Vagina (tissue), 2 donors: ENCODE results near the gene CLIC1. TPM values are rescaled to one million over a fixed set of nuclear protein-coding genes. Genes with fewer than 3 reads are reported as not detected.
A peak's percentile ranks its signal among the peaks of the same experiment; 100 is the strongest.

Source experiments
- DNase-seq, 2 donors: peaks; one replicate each; pipeline ENCODE4 v3.0.0-alpha.2; 2017; ENCODE audit errors: extremely low spot score in 2 of 2
- H3K27ac ChIP-seq: fragments of 200-600 bp; sonication (generic); one replicate; pipeline ENCODE4 v1.5.1; 2019
- H3K27me3 ChIP-seq: fragments of 200-600 bp; sonication (generic); one replicate; pipeline ENCODE4 v1.5.1; 2019
- H3K36me3 ChIP-seq, 2 donors: fragments of 200-600 bp; sonication (generic); one replicate each; pipeline ENCODE4 v1.5.1; 2017 to 2019
- H3K4me1 ChIP-seq: fragments of 200-600 bp; sonication (generic); one replicate; pipeline ENCODE4 v1.5.1; 2019
- H3K4me3 ChIP-seq, 2 donors: fragments of 200-600 bp; sonication (generic); 1 replicate in 1 of 2; 2 replicates in 1 of 2; pipeline ENCODE4 v1.5.1; 2016 to 2019
- H3K9me3 ChIP-seq: fragments of 200-600 bp; sonication (generic); one replicate; pipeline ENCODE4 v1.5.1; 2019
- POLR2A ChIP-seq, 2 donors: fragments of 450-650 bp; IDR thresholded peaks; one replicate each; pipeline ENCODE4 v1.6.1; 2017; ENCODE audit warnings: antibody characterized with exemption in 2 of 2, mild to moderate bottlenecking in 2 of 2, moderate library complexity in 2 of 2
- POLR2AphosphoS5 ChIP-seq, 2 donors: sonication (generic); formaldehyde crosslinking; IDR thresholded peaks; one replicate each; pipeline ENCODE4 v1.9.0; 2017; ENCODE audit warnings: antibody characterized with exemption in 2 of 2, mild to moderate bottlenecking in 2 of 2, low read depth in 1 of 2; ENCODE audit not compliant: insufficient read depth in 1 of 2
- intact Hi-C: fragments of 100-400 bp; cut with DNase I; formaldehyde crosslinking; loops from one replicate; pipeline ENCODE4 v1.15.1; 2023
- total RNA-seq: library from RNA; depleted of rRNA; stranded (reverse); fragments of >200 nt; gene quantifications from one replicate; pipeline ENCODE4 v1.2.3, GENCODE V29; 2016
- TF ChIP-seq, protein P1 (sequence below), 3 experiments: fragments of 450-650 bp in 2 of 3; fragments of 200-600 bp in 1 of 3; sonication (generic) in 1 of 3; IDR thresholded peaks; one replicate each; pipeline ENCODE4 v1.5.1; 2017 to 2019; ENCODE audit warnings: antibody characterized with exemption in 3 of 3, mild to moderate bottlenecking in 2 of 3, moderate library complexity in 2 of 3

Gene CLIC1
- total RNA-seq, 1 donor from 2014 or later, result 250 TPM

DNA sequence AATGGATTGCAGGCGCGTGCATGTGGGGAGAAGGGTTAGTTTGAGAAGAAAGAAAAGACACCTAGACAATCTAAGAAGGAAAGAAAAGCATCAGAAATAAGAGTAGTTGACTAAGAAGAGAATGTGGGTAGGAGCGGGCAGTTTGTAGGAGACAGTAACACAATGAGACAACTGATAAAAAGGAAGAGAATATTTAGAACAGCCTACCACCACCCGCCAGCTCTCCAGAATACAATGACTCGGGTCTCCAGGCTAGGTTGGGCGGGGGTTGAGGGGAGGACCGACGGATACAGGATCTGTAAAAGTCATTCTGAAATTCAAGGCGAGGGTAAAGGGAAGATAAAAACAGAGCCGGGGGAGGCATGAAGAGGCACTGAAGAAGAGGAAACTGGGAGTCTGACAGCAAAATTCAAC is 33.9 kb downstream of the CLIC1 start:
- peak overlapping the region; percentile 71 to 80 for H3K4me3 ChIP-seq
- TF ChIP-seq POLR2AphosphoS5 (IDR thresholded peaks at IDR 0.05; ENCODE audit: insufficient read depth in 1 of 2, low read depth in 1 of 2), result no peak
- TF ChIP-seq, protein P1, sequence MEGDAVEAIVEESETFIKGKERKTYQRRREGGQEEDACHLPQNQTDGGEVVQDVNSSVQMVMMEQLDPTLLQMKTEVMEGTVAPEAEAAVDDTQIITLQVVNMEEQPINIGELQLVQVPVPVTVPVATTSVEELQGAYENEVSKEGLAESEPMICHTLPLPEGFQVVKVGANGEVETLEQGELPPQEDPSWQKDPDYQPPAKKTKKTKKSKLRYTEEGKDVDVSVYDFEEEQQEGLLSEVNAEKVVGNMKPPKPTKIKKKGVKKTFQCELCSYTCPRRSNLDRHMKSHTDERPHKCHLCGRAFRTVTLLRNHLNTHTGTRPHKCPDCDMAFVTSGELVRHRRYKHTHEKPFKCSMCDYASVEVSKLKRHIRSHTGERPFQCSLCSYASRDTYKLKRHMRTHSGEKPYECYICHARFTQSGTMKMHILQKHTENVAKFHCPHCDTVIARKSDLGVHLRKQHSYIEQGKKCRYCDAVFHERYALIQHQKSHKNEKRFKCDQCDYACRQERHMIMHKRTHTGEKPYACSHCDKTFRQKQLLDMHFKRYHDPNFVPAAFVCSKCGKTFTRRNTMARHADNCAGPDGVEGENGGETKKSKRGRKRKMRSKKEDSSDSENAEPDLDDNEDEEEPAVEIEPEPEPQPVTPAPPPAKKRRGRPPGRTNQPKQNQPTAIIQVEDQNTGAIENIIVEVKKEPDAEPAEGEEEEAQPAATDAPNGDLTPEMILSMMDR (IDR thresholded peaks at IDR 0.05), result no peak
- no peak for TF ChIP-seq POLR2A (IDR thresholded peaks at IDR 0.05)
- peak overlapping the region; percentile 98 for H3K27ac ChIP-seq
- H3K27me3 ChIP-seq, result no peaks in the 10 kb centered on the region
- H3K4me1 ChIP-seq, result peaks cover 28% of the 10 kb centered on the region
- H3K9me3 ChIP-seq, result no peaks in the 10 kb centered on the region
- intact Hi-C loops, result no loop called here
- H3K36me3 ChIP-seq, result peaks cover 0 to 15% of the 10 kb centered on the region in 2 donors
- no peak for DNase-seq

DNA sequence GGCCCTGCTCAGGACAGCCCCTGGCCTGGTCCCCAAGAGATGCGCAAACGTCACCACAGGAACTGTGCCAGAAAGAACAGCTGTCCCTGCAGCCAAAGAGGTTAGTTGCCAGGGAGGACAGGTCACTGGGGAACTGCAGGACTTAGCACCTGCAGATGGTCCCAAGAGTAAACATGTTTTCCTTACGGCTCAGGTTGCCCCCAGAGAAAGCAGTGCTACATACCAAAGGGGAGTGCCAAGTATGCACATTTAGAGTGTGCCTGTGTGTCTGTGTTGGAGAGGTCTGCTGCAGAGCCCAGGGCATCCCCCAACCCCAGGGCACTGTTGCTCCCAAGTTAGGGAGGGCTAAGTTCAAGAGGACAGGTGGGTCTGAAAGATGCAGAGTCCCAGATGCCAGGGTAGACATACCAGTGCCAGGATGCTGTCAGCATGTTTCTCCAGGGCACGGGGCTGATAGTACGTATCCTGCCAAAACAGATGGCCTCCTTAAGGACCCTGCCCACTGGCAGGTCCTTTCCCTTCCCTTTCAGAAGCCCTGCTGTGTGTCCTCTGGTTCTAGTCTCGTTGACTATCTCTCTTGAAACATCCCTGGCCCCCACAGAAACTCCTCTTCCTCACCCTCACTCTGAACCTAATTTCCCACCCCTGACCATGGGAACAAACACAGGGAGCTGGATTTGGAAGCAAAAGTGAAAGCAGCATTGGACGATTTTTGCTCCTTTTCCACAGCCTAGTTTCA is 34.5 kb downstream of the CLIC1 start:
- TF ChIP-seq POLR2AphosphoS5 (IDR thresholded peaks at IDR 0.05; ENCODE audit: insufficient read depth in 1 of 2, low read depth in 1 of 2) (no peak), POLR2A (IDR thresholded peaks at IDR 0.05) (no peak)
- TF ChIP-seq, protein P1 (IDR thresholded peaks at IDR 0.05), result no peak
- Histone ChIP-seq H3K4me1 (peaks cover 28% of the 10 kb centered on the region), H3K27me3 (no peaks in the 10 kb centered on the region), H3K36me3 (peaks cover 0 to 19% of the 10 kb centered on the region in 2 donors), H3K27ac (peak overlapping the region; percentile 98), H3K9me3 (no peaks in the 10 kb centered on the region), H3K4me3 (peak overlapping the region; percentile 71 to 80)
- intact Hi-C loops, result loop anchor here (2.0 kb wide), 1 partner anchor 33 kb away; the partner anchor contains the start of gene LY6G5B
- no peak for DNase-seq

DNA sequence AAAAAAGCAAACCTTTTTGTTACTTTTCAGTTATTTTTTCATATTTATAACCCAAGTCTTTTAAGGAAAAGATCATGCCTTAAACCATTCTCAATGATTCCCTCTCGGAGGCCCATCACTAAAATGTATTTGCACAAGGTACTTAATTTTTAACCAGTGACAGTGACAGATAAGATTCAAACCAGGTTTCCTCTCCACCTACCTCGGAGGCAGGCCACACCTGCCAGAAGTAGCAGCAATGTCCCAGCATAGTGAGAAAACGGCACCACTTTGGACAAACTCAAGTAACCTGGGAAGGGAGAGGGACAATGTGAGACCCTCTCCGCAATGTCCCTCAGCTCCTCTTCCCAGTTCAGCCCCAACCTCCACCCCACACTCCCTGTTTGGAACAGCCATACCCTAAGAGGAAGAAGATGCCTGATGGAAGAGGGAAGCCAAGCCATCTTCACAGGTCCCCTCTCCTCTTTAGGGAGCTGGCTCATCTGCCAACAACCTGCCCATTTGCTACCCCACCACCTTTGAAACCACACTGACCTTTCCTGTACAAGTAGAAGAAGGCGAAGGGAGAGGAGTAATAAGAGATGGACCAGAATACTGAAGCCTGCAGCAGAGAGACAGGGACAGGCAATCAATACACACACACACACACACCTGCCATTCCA is 35.5 kb downstream of the CLIC1 start:
- peaks cover 28% of the 10 kb centered on the region for H3K4me1 ChIP-seq
- H3K36me3 ChIP-seq, result peaks cover 0 to 28% of the 10 kb centered on the region in 2 donors
- no peaks in the 10 kb centered on the region for H3K27me3 ChIP-seq
- DNase-seq, result no peak
- intact Hi-C loops, result loop anchor here (2.0 kb wide), 1 partner anchor 32 kb away; the partner anchor contains the start of gene LY6G5B
- no peak for TF ChIP-seq POLR2A (IDR thresholded peaks at IDR 0.05)
- no peak for TF ChIP-seq POLR2AphosphoS5 (IDR thresholded peaks at IDR 0.05; ENCODE audit: insufficient read depth in 1 of 2, low read depth in 1 of 2)
- TF ChIP-seq, protein P1 (IDR thresholded peaks at IDR 0.05), result no peak
- no peak overlapping the region for H3K4me3 ChIP-seq
- H3K27ac ChIP-seq, result peak overlapping the region; percentile 98
- no peaks in the 10 kb centered on the region for H3K9me3 ChIP-seq

DNA sequence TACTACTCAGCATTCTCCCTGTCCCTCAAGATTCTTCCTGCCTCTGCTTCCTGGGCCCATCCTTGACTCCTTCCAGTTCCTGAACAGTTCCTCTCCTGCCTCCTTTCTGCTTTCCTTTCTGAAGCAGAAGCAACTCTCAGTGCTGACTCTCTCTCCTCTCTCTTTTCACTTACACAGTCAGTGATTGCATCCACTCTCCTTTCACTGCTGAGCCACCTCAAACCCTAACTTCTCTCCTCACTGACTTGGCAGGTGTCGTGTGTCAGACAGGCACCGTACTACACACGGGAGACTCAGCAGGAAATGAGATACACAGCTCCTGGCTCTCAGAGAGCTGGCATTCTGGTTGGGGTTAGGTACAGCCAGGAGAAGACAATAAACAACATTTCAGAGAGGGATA is 38.8 kb downstream of the CLIC1 start:
- DNase-seq, result no peak
- H3K36me3 ChIP-seq, result peaks cover 0 to 59% of the 10 kb centered on the region in 2 donors
- TF ChIP-seq, protein P1 (IDR thresholded peaks at IDR 0.05), result no peak
- no peak for TF ChIP-seq POLR2AphosphoS5 (IDR thresholded peaks at IDR 0.05; ENCODE audit: insufficient read depth in 1 of 2, low read depth in 1 of 2)
- TF ChIP-seq POLR2A (IDR thresholded peaks at IDR 0.05), result no peak
- H3K4me3 ChIP-seq, result no peak overlapping the region
- H3K27ac ChIP-seq, result no peak overlapping the region
- intact Hi-C loops, result no loop called here
- H3K9me3 ChIP-seq, result no peaks in the 10 kb centered on the region
- no peaks in the 10 kb centered on the region for H3K27me3 ChIP-seq
- H3K4me1 ChIP-seq, result peaks cover 23% of the 10 kb centered on the region
